ENCODE results near the gene ITGB2. TPM values are rescaled to one million over a fixed set of nuclear protein-coding genes. Genes with fewer than 3 reads are reported as not detected.

ITGB2 gene
- polyA plus RNA-seq, 1 of the 3 experiments (the other 2 are of a cell fraction): 0.77 TPM

- TF ChIP-seq RXRA (IDR thresholded peaks at IDR 0.05; ENCODE audit: borderline replicate concordance, low read depth) (no peak), CTCF (IDR thresholded peaks at IDR 0.05) (no peak), ELF1 (IDR thresholded peaks at IDR 0.05) (no peak), POLR2AphosphoS5 (IDR thresholded peaks at IDR 0.05; ENCODE audit: low read depth, low read length) (no peak), EP300 (IDR thresholded peaks at IDR 0.05; ENCODE audit: borderline replicate concordance in 1 of 2, low read depth in 1 of 2, low read length in 1 of 2) (no peak), JUND (IDR thresholded peaks at IDR 0.05) (no peak), TAF1 (IDR thresholded peaks at IDR 0.05; ENCODE audit: borderline replicate concordance, low read depth, low read length) (no peak), RFX5 (IDR thresholded peaks at IDR 0.05; ENCODE audit: low read length) (no peak), FOSL2 (IDR thresholded peaks at IDR 0.05; ENCODE audit: borderline replicate concordance, low read depth) (no peak), SIN3A (IDR thresholded peaks at IDR 0.05; ENCODE audit: borderline replicate concordance, low read depth, low read length) (no peak), TCF12 (IDR thresholded peaks at IDR 0.05) (no peak)
- TF ChIP-seq, protein P1, sequence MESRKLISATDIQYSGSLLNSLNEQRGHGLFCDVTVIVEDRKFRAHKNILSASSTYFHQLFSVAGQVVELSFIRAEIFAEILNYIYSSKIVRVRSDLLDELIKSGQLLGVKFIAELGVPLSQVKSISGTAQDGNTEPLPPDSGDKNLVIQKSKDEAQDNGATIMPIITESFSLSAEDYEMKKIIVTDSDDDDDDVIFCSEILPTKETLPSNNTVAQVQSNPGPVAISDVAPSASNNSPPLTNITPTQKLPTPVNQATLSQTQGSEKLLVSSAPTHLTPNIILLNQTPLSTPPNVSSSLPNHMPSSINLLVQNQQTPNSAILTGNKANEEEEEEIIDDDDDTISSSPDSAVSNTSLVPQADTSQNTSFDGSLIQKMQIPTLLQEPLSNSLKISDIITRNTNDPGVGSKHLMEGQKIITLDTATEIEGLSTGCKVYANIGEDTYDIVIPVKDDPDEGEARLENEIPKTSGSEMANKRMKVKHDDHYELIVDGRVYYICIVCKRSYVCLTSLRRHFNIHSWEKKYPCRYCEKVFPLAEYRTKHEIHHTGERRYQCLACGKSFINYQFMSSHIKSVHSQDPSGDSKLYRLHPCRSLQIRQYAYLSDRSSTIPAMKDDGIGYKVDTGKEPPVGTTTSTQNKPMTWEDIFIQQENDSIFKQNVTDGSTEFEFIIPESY (IDR thresholded peaks at IDR 0.05; ENCODE audit: borderline replicate concordance, low read depth): no peak
- TF ChIP-seq, protein P2, sequence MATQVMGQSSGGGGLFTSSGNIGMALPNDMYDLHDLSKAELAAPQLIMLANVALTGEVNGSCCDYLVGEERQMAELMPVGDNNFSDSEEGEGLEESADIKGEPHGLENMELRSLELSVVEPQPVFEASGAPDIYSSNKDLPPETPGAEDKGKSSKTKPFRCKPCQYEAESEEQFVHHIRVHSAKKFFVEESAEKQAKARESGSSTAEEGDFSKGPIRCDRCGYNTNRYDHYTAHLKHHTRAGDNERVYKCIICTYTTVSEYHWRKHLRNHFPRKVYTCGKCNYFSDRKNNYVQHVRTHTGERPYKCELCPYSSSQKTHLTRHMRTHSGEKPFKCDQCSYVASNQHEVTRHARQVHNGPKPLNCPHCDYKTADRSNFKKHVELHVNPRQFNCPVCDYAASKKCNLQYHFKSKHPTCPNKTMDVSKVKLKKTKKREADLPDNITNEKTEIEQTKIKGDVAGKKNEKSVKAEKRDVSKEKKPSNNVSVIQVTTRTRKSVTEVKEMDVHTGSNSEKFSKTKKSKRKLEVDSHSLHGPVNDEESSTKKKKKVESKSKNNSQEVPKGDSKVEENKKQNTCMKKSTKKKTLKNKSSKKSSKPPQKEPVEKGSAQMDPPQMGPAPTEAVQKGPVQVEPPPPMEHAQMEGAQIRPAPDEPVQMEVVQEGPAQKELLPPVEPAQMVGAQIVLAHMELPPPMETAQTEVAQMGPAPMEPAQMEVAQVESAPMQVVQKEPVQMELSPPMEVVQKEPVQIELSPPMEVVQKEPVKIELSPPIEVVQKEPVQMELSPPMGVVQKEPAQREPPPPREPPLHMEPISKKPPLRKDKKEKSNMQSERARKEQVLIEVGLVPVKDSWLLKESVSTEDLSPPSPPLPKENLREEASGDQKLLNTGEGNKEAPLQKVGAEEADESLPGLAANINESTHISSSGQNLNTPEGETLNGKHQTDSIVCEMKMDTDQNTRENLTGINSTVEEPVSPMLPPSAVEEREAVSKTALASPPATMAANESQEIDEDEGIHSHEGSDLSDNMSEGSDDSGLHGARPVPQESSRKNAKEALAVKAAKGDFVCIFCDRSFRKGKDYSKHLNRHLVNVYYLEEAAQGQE (IDR thresholded peaks at IDR 0.05; ENCODE audit: low read depth, low read length): no peak
- TF ChIP-seq, protein P3, sequence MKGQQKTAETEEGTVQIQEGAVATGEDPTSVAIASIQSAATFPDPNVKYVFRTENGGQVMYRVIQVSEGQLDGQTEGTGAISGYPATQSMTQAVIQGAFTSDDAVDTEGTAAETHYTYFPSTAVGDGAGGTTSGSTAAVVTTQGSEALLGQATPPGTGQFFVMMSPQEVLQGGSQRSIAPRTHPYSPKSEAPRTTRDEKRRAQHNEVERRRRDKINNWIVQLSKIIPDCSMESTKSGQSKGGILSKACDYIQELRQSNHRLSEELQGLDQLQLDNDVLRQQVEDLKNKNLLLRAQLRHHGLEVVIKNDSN (IDR thresholded peaks at IDR 0.05; ENCODE audit: borderline replicate concordance, low read depth): no peak
- CTCF ChIA-PET: interaction anchor here (1.0 to 16.8 kb wide), 5 partner anchors 121 to 336 kb away, joined by 3 to 357 read pairs (median 3); no protein-coding TSS in a partner anchor
Observed at GRCh38 chr21:44956356-44957046, 35.8 kb upstream of the ITGB2 start.

More at GRCh38 chr21:44956356-44957046, 35.8 kb upstream of the ITGB2 start:
- DNase-seq: no peak
- no peaks in the 10 kb centered on the region for H3K27me3 ChIP-seq (ENCODE audit: insufficient read depth)
- no peak overlapping the region for H2AFZ ChIP-seq (ENCODE audit: low read depth)
- H3K4me2 ChIP-seq: no peak overlapping the region
- peaks cover 7% of the 10 kb centered on the region for H3F3A ChIP-seq (replicated peaks; ENCODE audit: insufficient read depth)
- no peak overlapping the region for H3K4me3 ChIP-seq (ENCODE audit: low read depth in 2 of 2, low read length in 1 of 2)
- WGBS (ENCODE audit: low lambda C conversion rate): 92% methylated on average over 16 of the region's 35 CpGs
- H4K20me1 ChIP-seq (ENCODE audit: insufficient read depth): no peaks in the 10 kb centered on the region
- peaks cover 0 to 14% of the 10 kb centered on the region in 2 experiments; a peak in 3 of 4 replicates for H3K4me1 ChIP-seq (ENCODE audit: control insufficient read depth in 1 of 2, insufficient read depth in 2 of 2, low read depth in 1 of 2, low read length in 1 of 2)
- H3K27ac ChIP-seq (ENCODE audit: low read depth in 2 of 2, low read length in 1 of 2): no peak overlapping the region
- no peaks in the 10 kb centered on the region for H3K9me2 ChIP-seq
- peaks cover 38% of the 10 kb centered on the region; the same call in 1 of the 2 replicates for H3K79me2 ChIP-seq (ENCODE audit: insufficient read depth)
- no peaks in the 10 kb centered on the region for H3K9me3 ChIP-seq
- POLR2A ChIA-PET: no interaction called here
- H3K9ac ChIP-seq: no peak overlapping the region
- H3K36me3 ChIP-seq (replicated peaks in 1 of 2; ENCODE audit: control insufficient read depth in 1 of 2, insufficient read depth in 2 of 2, low read length in 1 of 2): peaks cover 14 to 52% of the 10 kb centered on the region in 2 experiments
